Thyroid gland (tissue), 4 donors: ENCODE results near the gene VASP.

Experiments
- CTCF ChIP-seq, 6 experiments: fragments of 200-600 bp in 3 of 6; fragments of 450-650 bp in 3 of 6; sonication (generic) in 3 of 6; IDR thresholded peaks; one replicate each; pipeline ENCODE4 v1.5.1; 2016 to 2019; ENCODE audit warnings: antibody characterized with exemption in 6 of 6, mild to moderate bottlenecking in 2 of 6, inconsistent platforms in 1 of 6, moderate library complexity in 1 of 6
- POLR2A ChIP-seq, 2 donors: fragments of 450-650 bp; IDR thresholded peaks; one replicate each; pipeline ENCODE4 v1.6.1; 2017; ENCODE audit warnings: antibody characterized with exemption in 2 of 2, mild to moderate bottlenecking in 2 of 2, moderate library complexity in 1 of 2

DNA sequence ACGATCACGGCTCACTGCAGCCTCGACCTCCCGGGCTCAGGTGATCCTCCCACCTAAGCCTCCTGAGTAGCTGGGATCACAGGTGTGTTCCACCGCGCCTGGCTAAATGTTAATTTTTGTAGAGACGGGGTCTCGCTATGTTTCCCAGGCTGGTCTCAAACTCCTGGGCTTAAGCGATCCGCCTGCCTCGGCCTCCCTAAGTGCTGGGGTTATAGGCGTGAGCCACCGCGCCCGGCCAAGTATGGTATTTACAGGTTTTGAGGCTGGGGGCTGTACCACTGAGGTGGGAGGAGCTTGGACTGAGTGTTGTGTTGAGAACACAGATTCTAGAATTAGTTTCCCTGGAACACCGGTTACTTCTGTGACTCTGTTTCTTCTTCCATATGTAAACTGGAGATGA is 9.5 kb upstream of the VASP start:
- TF ChIP-seq CTCF (IDR thresholded peaks at IDR 0.05) (no peak), POLR2A (IDR thresholded peaks at IDR 0.05) (no peak)
